Endothelial cell of umbilical vein (primary cell): ENCODE data around the gene WNT9A.

Source experiments
- EZH2 ChIP-seq: IDR thresholded peaks from 2 replicates; pipeline ENCODE4 v1.6.1; 2012; ENCODE audit warnings: borderline replicate concordance, low read depth, mild to moderate bottlenecking, moderate library complexity, low read length, inconsistent platforms; ENCODE audit not compliant: severe bottlenecking
- FOS ChIP-seq: IDR thresholded peaks from 2 replicates; pipeline ENCODE4 v1.6.1; 2011; ENCODE audit warnings: mild to moderate bottlenecking, low read length, moderate library complexity, borderline replicate concordance; ENCODE audit not compliant: insufficient read depth
- GATA2 ChIP-seq: IDR thresholded peaks from 2 replicates; pipeline ENCODE4 v1.7.0; 2011; ENCODE audit warnings: low read depth, mild to moderate bottlenecking, moderate library complexity, mixed read lengths, low read length; ENCODE audit not compliant: insufficient read length, insufficient read depth
- JUN ChIP-seq: IDR thresholded peaks from 2 replicates; pipeline ENCODE4 v1.6.1; 2011; ENCODE audit warnings: borderline replicate concordance, low read depth; ENCODE audit not compliant: insufficient read length, insufficient read depth
- MYC ChIP-seq: IDR thresholded peaks from one replicate; pipeline ENCODE4 v1.6.1; 2011; ENCODE audit warnings: mild to moderate bottlenecking, low read depth, low read length
- POLR2A ChIP-seq: IDR thresholded peaks from 2 replicates; pipeline ENCODE4 v1.6.1; 2012; ENCODE audit warnings: low read depth, mild to moderate bottlenecking, control low read depth, low read length
- POLR2AphosphoS5 ChIP-seq: IDR thresholded peaks from 2 replicates; pipeline ENCODE4 v1.6.1; 2012; ENCODE audit warnings: low read depth, mild to moderate bottlenecking, control low read depth, low read length, moderate library complexity; ENCODE audit not compliant: insufficient read depth
- TF ChIP-seq, protein P1 (sequence below), 2 donors: IDR thresholded peaks; 1 replicate in 1 of 2; 2 replicates in 1 of 2; pipeline ENCODE4 v1.5.1; 2011; ENCODE audit warnings: low read length in 2 of 2, mild to moderate bottlenecking in 2 of 2, moderate library complexity in 2 of 2, control low read depth in 1 of 2, inconsistent platforms in 1 of 2, low read depth in 1 of 2; ENCODE audit not compliant: insufficient read depth in 1 of 2; ENCODE audit errors: extremely low read depth in 1 of 2
- TF ChIP-seq, protein P2 (sequence below): IDR thresholded peaks from 2 replicates; pipeline ENCODE4 v1.6.1; 2011; ENCODE audit not compliant: insufficient read depth, insufficient read length

DNA sequence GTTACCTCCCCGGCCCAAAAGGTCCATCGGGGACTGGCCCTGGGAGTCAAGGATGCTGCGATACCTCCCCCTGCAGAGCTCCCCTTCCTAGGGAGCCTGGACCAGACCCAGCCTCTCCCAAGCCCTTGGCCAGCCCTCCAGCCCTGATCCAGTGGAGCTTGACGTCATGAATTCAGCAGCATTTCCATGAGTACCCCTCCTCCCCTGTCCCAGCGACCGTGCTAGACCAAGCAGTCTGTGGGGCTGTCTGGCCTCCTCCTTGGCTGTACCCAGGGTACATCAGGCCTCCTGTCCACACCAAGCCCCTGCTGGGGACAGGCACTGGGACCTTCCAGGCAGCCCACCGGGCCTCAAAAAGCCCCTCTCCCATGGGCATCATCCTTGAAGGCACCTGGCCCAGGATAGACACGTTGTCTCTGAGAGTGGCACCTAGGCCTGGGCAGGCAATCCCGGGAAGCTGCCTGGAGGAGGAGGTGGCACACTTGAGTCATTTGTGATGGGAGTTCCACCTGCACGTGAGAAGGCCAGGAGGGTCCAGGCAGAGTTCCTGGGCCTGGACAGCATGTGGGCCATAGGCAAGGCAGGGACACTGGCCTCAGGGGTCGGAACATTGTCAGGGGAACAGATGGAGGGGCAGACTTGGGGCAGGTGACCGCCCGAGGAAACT, 46.4 kb downstream of the WNT9A start:
- TF ChIP-seq, protein P1, sequence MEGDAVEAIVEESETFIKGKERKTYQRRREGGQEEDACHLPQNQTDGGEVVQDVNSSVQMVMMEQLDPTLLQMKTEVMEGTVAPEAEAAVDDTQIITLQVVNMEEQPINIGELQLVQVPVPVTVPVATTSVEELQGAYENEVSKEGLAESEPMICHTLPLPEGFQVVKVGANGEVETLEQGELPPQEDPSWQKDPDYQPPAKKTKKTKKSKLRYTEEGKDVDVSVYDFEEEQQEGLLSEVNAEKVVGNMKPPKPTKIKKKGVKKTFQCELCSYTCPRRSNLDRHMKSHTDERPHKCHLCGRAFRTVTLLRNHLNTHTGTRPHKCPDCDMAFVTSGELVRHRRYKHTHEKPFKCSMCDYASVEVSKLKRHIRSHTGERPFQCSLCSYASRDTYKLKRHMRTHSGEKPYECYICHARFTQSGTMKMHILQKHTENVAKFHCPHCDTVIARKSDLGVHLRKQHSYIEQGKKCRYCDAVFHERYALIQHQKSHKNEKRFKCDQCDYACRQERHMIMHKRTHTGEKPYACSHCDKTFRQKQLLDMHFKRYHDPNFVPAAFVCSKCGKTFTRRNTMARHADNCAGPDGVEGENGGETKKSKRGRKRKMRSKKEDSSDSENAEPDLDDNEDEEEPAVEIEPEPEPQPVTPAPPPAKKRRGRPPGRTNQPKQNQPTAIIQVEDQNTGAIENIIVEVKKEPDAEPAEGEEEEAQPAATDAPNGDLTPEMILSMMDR (IDR thresholded peaks at IDR 0.05; ENCODE audit: extremely low read depth in 1 of 2, insufficient read depth in 1 of 2, low read depth in 1 of 2, low read length in 2 of 2): no peak
- TF ChIP-seq JUN (no peak), POLR2AphosphoS5 (no peak), FOS (no peak), POLR2A (no peak), MYC (no peak), EZH2 (no peak), GATA2 (no peak)
- TF ChIP-seq, protein P2, sequence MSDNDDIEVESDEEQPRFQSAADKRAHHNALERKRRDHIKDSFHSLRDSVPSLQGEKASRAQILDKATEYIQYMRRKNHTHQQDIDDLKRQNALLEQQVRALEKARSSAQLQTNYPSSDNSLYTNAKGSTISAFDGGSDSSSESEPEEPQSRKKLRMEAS: no peak
